Keratinocyte (primary cell): Measurements from ENCODE around the gene TTC38. TPM values are rescaled to one million over a fixed set of nuclear protein-coding genes. Genes with fewer than 3 reads are reported as not detected.

ENCODE experiments used
- DNase-seq: peaks from one replicate; pipeline ENCODE4 v3.0.0-alpha.2; 2011; ENCODE audit warnings: low read depth, missing footprints, low spot score
- FAIRE-seq: peaks from 2 replicates; lab custom pipeline; 2011; peaks lifted over from hg19 to GRCh38; lab: Jason Lieb, UNC
- H2AFZ ChIP-seq: 2 replicates; pipeline ENCODE4 v1.6.0; 2012; ENCODE audit warnings: low read length, control low read depth, inconsistent platforms; ENCODE audit not compliant: control insufficient read depth
- H3K27ac ChIP-seq: 2 replicates; pipeline ENCODE4 v1.5.1; 2011; ENCODE audit warnings: low read length; ENCODE audit not compliant: control insufficient read depth, insufficient read depth
- H3K27me3 ChIP-seq: 3 replicates; pipeline ENCODE4 v1.6.0; 2011; ENCODE audit warnings: low read length; ENCODE audit not compliant: control insufficient read depth, insufficient read depth; ENCODE audit errors: extremely low read depth
- H3K36me3 ChIP-seq, 2 experiments: 2 replicates in 1 of 2; 3 replicates in 1 of 2; pipeline ENCODE4 v1.5.1; 2011; ENCODE audit warnings: low read length in 2 of 2, mild to moderate bottlenecking in 1 of 2; ENCODE audit not compliant: control insufficient read depth in 2 of 2, insufficient read depth in 2 of 2; ENCODE audit errors: extremely low read depth in 1 of 2
- H3K4me1 ChIP-seq: 3 replicates; pipeline ENCODE4 v1.5.1; 2011; ENCODE audit warnings: low read length; ENCODE audit not compliant: control insufficient read depth, insufficient read depth; ENCODE audit errors: extremely low read depth
- H3K4me2 ChIP-seq: 3 replicates; pipeline ENCODE4 v1.6.0; 2011; ENCODE audit warnings: low read depth, low read length; ENCODE audit not compliant: control insufficient read depth, insufficient read depth; ENCODE audit errors: extremely low read depth
- H3K4me3 ChIP-seq, 3 experiments: fragments of 200-600 bp in 1 of 3; sonication (generic) in 1 of 3; 2 replicates in 2 of 3; 3 replicates in 1 of 3; pipeline ENCODE4 v1.5.1; 2011 to 2016; ENCODE audit warnings: low read length in 3 of 3, mild to moderate bottlenecking in 3 of 3, control low read depth in 2 of 3, inconsistent platforms in 1 of 3, low read depth in 1 of 3, mixed read lengths in 1 of 3, mixed run types in 1 of 3, moderate library complexity in 1 of 3; ENCODE audit not compliant: control insufficient read depth in 2 of 3, insufficient read depth in 2 of 3; ENCODE audit errors: extremely low read depth in 1 of 3
- H3K79me2 ChIP-seq: 2 replicates; pipeline ENCODE4 v1.6.0; 2012; ENCODE audit warnings: low read length; ENCODE audit not compliant: control insufficient read depth, insufficient read depth
- H3K9ac ChIP-seq: 3 replicates; pipeline ENCODE4 v1.6.0; 2011; ENCODE audit warnings: low read length; ENCODE audit not compliant: control insufficient read depth, insufficient read depth; ENCODE audit errors: extremely low read depth
- H3K9me1 ChIP-seq: 3 replicates; pipeline ENCODE4 v1.6.0; 2011; ENCODE audit warnings: low read length; ENCODE audit not compliant: control insufficient read depth, insufficient read depth; ENCODE audit errors: extremely low read depth
- H3K9me3 ChIP-seq: 2 replicates; pipeline ENCODE4 v1.5.1; 2012; ENCODE audit warnings: low read depth, low read length; ENCODE audit not compliant: control insufficient read depth
- H4K20me1 ChIP-seq: 3 replicates; pipeline ENCODE4 v1.6.0; 2011; ENCODE audit warnings: low read length; ENCODE audit not compliant: control insufficient read depth, insufficient read depth; ENCODE audit errors: extremely low read depth
- CTCF ChIP-seq, 3 experiments: IDR thresholded peaks in 1 of 3; conservative IDR thresholded peaks in 1 of 3; optimal IDR thresholded peaks in 1 of 3; 2 replicates in 2 of 3; 3 replicates in 1 of 3; pipeline versions ENCODE3 to v1.5.1; 2011; ENCODE audit warnings: low read length in 3 of 3, mild to moderate bottlenecking in 3 of 3, moderate library complexity in 2 of 3, control low read depth in 1 of 3, inconsistent platforms in 1 of 3; ENCODE audit not compliant: insufficient read depth in 2 of 3; ENCODE audit errors: extremely low read depth in 1 of 3
- EZH2 ChIP-seq: IDR thresholded peaks from one replicate; pipeline ENCODE4 v1.6.1; 2012; ENCODE audit warnings: inconsistent platforms, mild to moderate bottlenecking, low read length, moderate library complexity
- dilution Hi-C: fragments of 300-500 bp; cut with MboI; formaldehyde crosslinking; loops from one replicate; pipeline ENCODE4 v1.7.0; 2020; ENCODE audit warnings: low sequenced_read_pairs; ENCODE audit not compliant: extremely low pct_ligation_motif_present
- polyA plus RNA-seq, 5 experiments: library from polyadenylated mRNA; depleted of rRNA in 3 of 5; stranded (reverse) in 3 of 5; stranded (forward) in 1 of 5; unstranded in 1 of 5; fragments of >200 nt; gene quantifications; 1 replicate in 1 of 5; 2 replicates in 3 of 5; 3 replicates in 1 of 5; pipeline versions ENCODE4 v1.2.1 to v1.2.3, GENCODE V29; 2011 to 2012; ENCODE audit warnings: missing spikeins in 2 of 5, low read depth in 1 of 5, low replicate concordance in 1 of 5

The TTC38 gene
- polyA plus RNA-seq, 1 donor (not counting 4 experiments of a cell fraction or from before 2014, with no cell fraction given): 11.4 TPM

GRCh38 chr22:46226577-46226976, 41.2 kb upstream of the TTC38 start:
- FAIRE-seq: no peak
- TF ChIP-seq EZH2 (no peak), CTCF (optimal IDR thresholded peaks at IDR 0.05 in 1 of 3, IDR thresholded peaks at IDR 0.05 in 1 of 3, conservative IDR thresholded peaks at IDR 0.05 in 1 of 3; ENCODE audit: extremely low read depth in 1 of 3, insufficient read depth in 2 of 3, low read length in 3 of 3) (no peak)
- Histone ChIP-seq H2AFZ (no peak overlapping the region), H3K27me3 (no peaks in the 10 kb centered on the region), H3K9me1 (peaks cover 2% of the 10 kb centered on the region), H3K4me1 (no peaks in the 10 kb centered on the region), H3K9me3 (no peaks in the 10 kb centered on the region), H3K27ac (no peak overlapping the region), H3K4me2 (no peak overlapping the region), H3K9ac (no peak overlapping the region), H3K4me3 (no peak overlapping the region), H4K20me1 (no peaks in the 10 kb centered on the region), H3K36me3 (no peaks in the 10 kb centered on the region), H3K79me2 (no peaks in the 10 kb centered on the region)
- DNase-seq: no peak
- dilution Hi-C loops: no loop called here

- Histone ChIP-seq H3K4me2 (no peak overlapping the region), H3K4me1 (no peaks in the 10 kb centered on the region), H3K9me1 (peaks cover 2% of the 10 kb centered on the region), H3K27ac (no peak overlapping the region), H3K9ac (no peak overlapping the region), H3K79me2 (no peaks in the 10 kb centered on the region), H3K4me3 (no peak overlapping the region), H3K27me3 (no peaks in the 10 kb centered on the region), H3K36me3 (no peaks in the 10 kb centered on the region), H2AFZ (no peak overlapping the region), H3K9me3 (no peaks in the 10 kb centered on the region), H4K20me1 (no peaks in the 10 kb centered on the region)
- FAIRE-seq (no peak), DNase-seq (no peak)
- dilution Hi-C loops: no loop called here
- TF ChIP-seq CTCF (optimal IDR thresholded peaks at IDR 0.05 in 1 of 3, IDR thresholded peaks at IDR 0.05 in 1 of 3, conservative IDR thresholded peaks at IDR 0.05 in 1 of 3; ENCODE audit: extremely low read depth in 1 of 3, insufficient read depth in 2 of 3, low read length in 3 of 3) (no peak), EZH2 (no peak)
Observed at GRCh38 chr22:46229701-46230100, 38.1 kb upstream of the TTC38 start.
